GM12878 (cell line): Measurements from ENCODE around the gene RETREG3. TPM values are rescaled to one million over a fixed set of nuclear protein-coding genes. Genes with fewer than 3 reads are reported as not detected.

Experiments used
- ATF3 ChIP-seq: IDR thresholded peaks from 2 replicates; pipeline ENCODE4 v1.6.1; 2011; ENCODE audit warnings: low read depth, mild to moderate bottlenecking, low read length, moderate library complexity, borderline replicate concordance; ENCODE audit errors: extremely low read depth
- BMI1 ChIP-seq: fragments of 450-650 bp; IDR thresholded peaks from 2 replicates; pipeline ENCODE4 v1.6.1; 2016; ENCODE audit warnings: mild to moderate bottlenecking, moderate library complexity, borderline replicate concordance
- BRCA1 ChIP-seq: IDR thresholded peaks from 2 replicates; pipeline ENCODE4 v1.6.1; 2011; ENCODE audit warnings: low read depth, low read length, improper control_type of control experiment
- EP300 ChIP-seq, 2 experiments: fragments of 150-350 bp in 1 of 2; IDR thresholded peaks; 2 replicates each; pipeline ENCODE4 v1.6.1; 2011 to 2012; ENCODE audit warnings: low read depth in 2 of 2, low read length in 2 of 2, borderline replicate concordance in 1 of 2, improper control_type of control experiment in 1 of 2, inconsistent platforms in 1 of 2; ENCODE audit not compliant: control insufficient read depth in 1 of 2
- IKZF1 ChIP-seq: fragments of 450-650 bp; conservative IDR thresholded peaks from 2 replicates; pipeline ENCODE4 v1.6.1; 2017; ENCODE audit warnings: antibody characterized with exemption, mild to moderate bottlenecking
- IRF3 ChIP-seq: fragments of 450-650 bp; IDR thresholded peaks from 2 replicates; pipeline ENCODE4 v1.6.1; 2014; ENCODE audit warnings: mild to moderate bottlenecking
- JUNB ChIP-seq: IDR thresholded peaks from 2 replicates; pipeline ENCODE4 v1.6.1; 2016; ENCODE audit warnings: antibody characterized with exemption, mild to moderate bottlenecking
- MAX ChIP-seq: IDR thresholded peaks from 2 replicates; pipeline ENCODE4 v1.6.1; 2012; ENCODE audit warnings: low read depth, low read length, improper control_type of control experiment
- MTA2 ChIP-seq: fragments of 450-650 bp; IDR thresholded peaks from 2 replicates; pipeline ENCODE4 v1.6.1; 2016; ENCODE audit warnings: low read depth, mild to moderate bottlenecking, moderate library complexity
- NR2C1 ChIP-seq: fragments of 450-650 bp; IDR thresholded peaks from 2 replicates; pipeline ENCODE4 v1.6.1; 2017; ENCODE audit warnings: antibody characterized with exemption, mild to moderate bottlenecking, moderate library complexity
- NR2C2 ChIP-seq: IDR thresholded peaks from 2 replicates; pipeline ENCODE4 v1.6.1; 2011; ENCODE audit warnings: borderline replicate concordance, low read depth; ENCODE audit not compliant: control insufficient read depth, insufficient read length
- PKNOX1 ChIP-seq: fragments of 450-650 bp; IDR thresholded peaks from 2 replicates; pipeline ENCODE4 v1.6.1; 2016; ENCODE audit warnings: mild to moderate bottlenecking
- RB1 ChIP-seq: fragments of 450-650 bp; formaldehyde crosslinking; IDR thresholded peaks from 2 replicates; pipeline ENCODE4 v1.6.1; 2017; ENCODE audit warnings: mild to moderate bottlenecking, borderline replicate concordance
- RFX5 ChIP-seq: IDR thresholded peaks from 2 replicates; pipeline ENCODE4 v1.6.1; 2011; ENCODE audit warnings: low read depth, low read length, improper control_type of control experiment
- TCF12 ChIP-seq: IDR thresholded peaks from 2 replicates; pipeline ENCODE4 v1.6.1; 2011; ENCODE audit warnings: low read depth, mild to moderate bottlenecking, low read length
- YY1 ChIP-seq: IDR thresholded peaks from 2 replicates; pipeline ENCODE4 v1.6.1; 2011; ENCODE audit warnings: low read depth, mild to moderate bottlenecking, low read length
- polyA plus RNA-seq, 11 experiments: library from polyadenylated mRNA; depleted of rRNA in 4 of 11; unstranded in 6 of 11; stranded (reverse) in 5 of 11; fragments of >200 nt; fragmentation: Nextera tagmentation in 4 of 11; fragmentation: Illumina TruSeq in 1 of 11; extraction: Ambion mirVana in 4 of 11; extraction: Trizol in 1 of 11; gene quantifications; 1 replicate in 1 of 11; 2 replicates in 10 of 11; pipeline versions ENCODE4 v1.2.1 to v1.2.3, GENCODE V29; 2011 to 2016; ENCODE audit warnings: inconsistent platforms in 2 of 11, missing spikeins in 2 of 11, low read depth in 1 of 11
- total RNA-seq, 4 experiments: library from RNA; depleted of rRNA in 3 of 4; stranded (reverse); fragments of >200 nt in 3 of 4; fragmentation: Illumina TruSeq in 1 of 4; extraction: Trizol in 1 of 4; gene quantifications; 2 replicates each; pipeline versions ENCODE4 v1.2.1 to v1.2.3, GENCODE V29; 2013 to 2021
- TF ChIP-seq, protein P1 (sequence below): fragments of 450-650 bp; formaldehyde crosslinking; IDR thresholded peaks from 2 replicates; pipeline ENCODE4 v1.4.0; 2022; ENCODE audit warnings: mild to moderate bottlenecking, moderate library complexity

RETREG3 gene
- total and polyA plus RNA-seq, 10 of the 15 experiments (the other 5 are each of a cell fraction or from before 2014, with no cell fraction given): 7.0 to 50.6 (median 27.3) TPM

DNA sequence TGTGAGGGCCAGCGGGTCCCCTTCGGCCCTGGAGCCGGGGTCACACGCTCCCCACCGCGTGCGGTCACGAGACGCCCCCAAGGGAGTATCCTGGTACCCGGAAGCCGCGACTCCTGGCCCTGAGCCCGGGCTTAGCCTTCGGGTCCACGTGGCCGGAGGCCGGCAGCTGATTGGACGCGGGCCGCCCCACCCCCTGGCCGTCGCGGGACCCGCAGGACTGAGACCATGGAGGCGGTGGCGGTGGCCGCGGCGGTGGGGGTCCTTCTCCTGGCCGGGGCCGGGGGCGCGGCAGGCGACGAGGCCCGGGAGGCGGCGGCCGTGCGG, 73.2 kb downstream of the RETREG3 start, which contains the start of gene NAGLU (continued):
- TF ChIP-seq YY1 (peak; percentile 77), IRF3 (peak; percentile 45; the same call in 1 of the 2 replicates), BMI1 (no peak), RB1 (no peak), PKNOX1 (no peak), RFX5 (no peak), TCF12 (0 out of 2 replicates have a peak, but pooled peaks have one; percentile 24), ATF3 (peak; percentile 83; the same call in 1 of the 2 replicates), MAX (no peak; the same call in none of the 2 replicates), IKZF1 (peak; percentile 94; the same call in 1 of the 2 replicates), BRCA1 (no peak), MTA2 (no peak), JUNB (no peak), EP300 (IDR thresholded peaks at IDR 0.05; ENCODE audit: borderline replicate concordance in 1 of 2, control insufficient read depth in 1 of 2, low read depth in 2 of 2, low read length in 2 of 2) (0 out of 4 replicates have a peak, but pooled peaks of 1 of the 2 experiments have one; percentile 59), NR2C2 (no peak), NR2C1 (no peak)
- TF ChIP-seq, protein P1, sequence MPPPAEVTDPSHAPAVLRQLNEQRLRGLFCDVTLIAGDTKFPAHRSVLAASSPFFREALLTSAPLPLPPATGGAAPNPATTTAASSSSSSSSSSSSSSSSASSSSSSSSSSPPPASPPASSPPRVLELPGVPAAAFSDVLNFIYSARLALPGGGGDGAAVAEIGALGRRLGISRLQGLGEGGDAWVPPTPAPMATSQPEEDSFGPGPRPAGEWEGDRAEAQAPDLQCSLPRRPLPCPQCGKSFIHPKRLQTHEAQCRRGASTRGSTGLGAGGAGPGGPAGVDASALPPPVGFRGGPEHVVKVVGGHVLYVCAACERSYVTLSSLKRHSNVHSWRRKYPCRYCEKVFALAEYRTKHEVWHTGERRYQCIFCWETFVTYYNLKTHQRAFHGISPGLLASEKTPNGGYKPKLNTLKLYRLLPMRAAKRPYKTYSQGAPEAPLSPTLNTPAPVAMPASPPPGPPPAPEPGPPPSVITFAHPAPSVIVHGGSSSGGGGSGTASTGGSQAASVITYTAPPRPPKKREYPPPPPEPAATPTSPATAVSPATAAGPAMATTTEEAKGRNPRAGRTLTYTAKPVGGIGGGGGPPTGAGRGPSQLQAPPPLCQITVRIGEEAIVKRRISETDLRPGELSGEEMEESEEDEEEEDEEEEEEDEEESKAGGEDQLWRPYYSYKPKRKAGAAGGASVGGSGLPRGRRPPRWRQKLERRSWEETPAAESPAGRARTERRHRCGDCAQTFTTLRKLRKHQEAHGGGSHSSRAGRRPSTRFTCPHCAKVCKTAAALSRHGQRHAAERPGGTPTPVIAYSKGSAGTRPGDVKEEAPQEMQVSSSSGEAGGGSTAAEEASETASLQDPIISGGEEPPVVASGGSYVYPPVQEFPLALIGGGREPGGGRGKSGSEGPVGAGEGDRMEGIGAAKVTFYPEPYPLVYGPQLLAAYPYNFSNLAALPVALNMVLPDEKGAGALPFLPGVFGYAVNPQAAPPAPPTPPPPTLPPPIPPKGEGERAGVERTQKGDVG (CRISPR knock-in tag): no peak
